Posterior cingulate gyrus (tissue), 11 donors: ENCODE results near the gene ALDH4A1.
A peak's percentile ranks its signal among the peaks of the same experiment; 100 is the strongest.
"Not testable (repeated sequence)": the region's sequence is repeated elsewhere in the genome, so short reads cannot be mapped to it uniquely, and the experiment has no call there.

Source experiments
- DNase-seq, 10 donors: peaks; one replicate each; pipeline versions ENCODE4 v3.0.0 to v3.0.0-alpha.2; 2020 to 2021; ENCODE audit warnings: mixed read lengths in 3 of 10
- intact Hi-C: fragments of 100-400 bp; cut with DNase I; formaldehyde crosslinking; loops from one replicate; pipeline ENCODE4 v1.15.1; 2023

Gene ALDH4A1

DNA sequence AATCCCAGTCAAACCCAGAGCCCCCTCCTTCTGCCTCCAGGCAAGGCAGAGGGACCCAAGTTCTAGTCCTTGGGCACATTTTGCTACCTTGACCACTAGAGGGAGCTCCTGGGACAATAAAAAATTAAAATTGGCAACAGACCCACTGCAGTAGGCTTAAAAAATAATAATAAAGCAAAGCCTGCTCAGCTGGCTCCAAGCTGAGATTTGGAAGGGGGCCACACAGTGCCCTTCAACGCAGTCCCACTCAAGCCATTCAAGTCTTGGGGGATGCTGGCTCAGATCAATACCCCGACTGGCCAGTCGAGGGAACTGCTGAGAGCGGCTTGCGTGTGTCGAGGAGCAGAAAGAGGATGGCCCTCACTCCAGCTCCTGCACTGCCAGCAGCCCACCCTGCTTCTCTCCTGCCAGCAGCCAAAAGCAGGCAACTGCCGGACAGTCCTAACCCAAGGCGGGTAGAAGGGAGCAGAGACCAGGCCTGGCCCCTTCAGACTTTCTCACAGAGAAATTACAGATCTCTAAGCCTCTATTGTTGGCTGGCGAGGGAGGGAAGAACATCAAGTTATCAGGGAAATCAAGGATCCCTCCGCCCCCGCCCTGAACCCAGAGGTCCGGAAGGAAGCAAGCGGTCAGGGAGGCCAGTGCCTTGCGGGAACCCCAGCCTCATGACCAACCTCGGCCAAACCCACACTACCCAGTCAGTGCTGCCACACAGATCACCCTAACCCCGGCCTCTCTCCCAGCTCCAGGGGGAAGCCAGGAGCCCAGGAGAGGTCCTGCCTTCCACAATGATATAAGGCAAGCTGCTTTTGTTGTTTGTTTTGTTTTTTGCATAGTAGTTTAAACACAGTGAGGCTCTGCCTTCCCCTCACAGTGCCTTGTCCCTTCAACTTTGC, 4.9 kb upstream of the ALDH4A1 start:
- DNase-seq, result peak in 6 of 10 donors; percentile 37 to 93 (median 58)
- intact Hi-C loops, result loop anchor here (5.0 kb wide), 1 partner anchor 190 kb away; no protein-coding TSS in a partner anchor

GRCh38 chr1:18903291-18903756, 969 bp upstream of the ALDH4A1 start:
- no peak for DNase-seq
- intact Hi-C loops, result no loop called here

DNA sequence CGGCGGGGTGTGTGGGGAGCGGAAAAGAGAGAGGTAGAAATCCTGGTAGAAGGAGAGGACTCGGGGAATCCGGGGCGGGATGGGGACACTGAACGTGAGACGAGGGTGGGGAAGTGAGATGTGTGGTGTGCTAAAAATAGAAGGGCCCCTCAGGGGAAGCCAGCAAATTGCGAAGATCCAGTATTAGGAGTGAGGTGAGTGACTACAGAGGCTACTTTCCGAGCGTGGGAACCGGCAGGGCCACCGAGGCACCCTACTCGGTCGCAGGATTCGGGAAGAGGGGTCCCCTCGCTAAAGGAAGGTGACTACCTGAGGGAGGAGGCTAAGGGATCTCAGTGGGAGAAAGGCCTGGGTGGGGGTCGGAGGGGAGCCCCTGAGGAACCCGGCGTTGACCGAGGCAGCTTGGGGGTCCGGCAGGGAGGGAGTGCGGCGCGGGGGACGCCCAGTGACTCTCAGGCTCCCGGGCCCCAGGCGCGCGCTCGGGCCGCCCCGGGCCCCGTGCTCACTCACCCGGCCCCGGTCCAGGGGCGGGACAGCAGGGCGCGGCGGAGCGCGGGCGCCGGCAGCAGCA, 318 bp downstream of the ALDH4A1 start:
- DNase-seq, result no peak
- intact Hi-C loops, result no loop called here

- intact Hi-C loops, result no loop called here
Measured at GRCh38 chr1:18901147-18901951, 1.0 kb downstream of the ALDH4A1 start.

GRCh38 chr1:18900303-18900841, 2.0 kb downstream of the ALDH4A1 start:
- intact Hi-C loops, result no loop called here

More at GRCh38 chr1:18901147-18901951, 1.0 kb downstream of the ALDH4A1 start:
- DNase-seq, result no peak

DNA sequence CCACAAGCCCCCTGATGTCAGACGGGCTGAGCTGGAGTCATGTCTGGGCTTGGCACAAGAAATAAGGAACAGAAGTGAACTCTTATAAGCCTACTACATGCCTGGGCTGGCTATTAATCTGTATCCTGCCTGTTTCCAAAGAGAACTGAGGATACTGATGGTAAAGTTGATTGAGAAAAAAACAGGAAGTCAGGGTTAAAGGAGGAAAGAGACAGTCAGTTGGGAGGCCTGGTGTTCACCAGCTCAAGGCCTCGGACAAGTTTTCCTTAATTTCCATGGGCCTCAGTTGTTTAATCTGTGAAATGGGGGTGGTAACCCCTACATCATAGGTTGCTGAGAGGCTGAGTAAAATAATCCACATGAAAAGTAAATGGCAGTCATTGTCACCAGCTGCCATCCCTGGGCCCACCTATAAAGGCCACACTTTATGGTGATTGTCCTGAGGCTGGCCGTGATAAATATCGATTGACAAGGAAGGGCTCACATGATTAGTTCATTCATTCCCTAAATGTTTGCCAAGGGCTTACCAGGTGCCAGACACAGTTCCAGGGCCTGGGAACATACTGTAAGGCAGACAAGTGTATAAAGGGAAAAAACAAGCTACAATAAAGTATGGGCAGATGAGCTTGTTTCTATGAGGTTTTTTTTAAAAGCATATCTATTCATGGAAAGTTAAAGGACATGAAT, 2.8 kb downstream of the ALDH4A1 start:
- no peak for DNase-seq
- intact Hi-C loops, result no loop called here

More at GRCh38 chr1:18900303-18900841, 2.0 kb downstream of the ALDH4A1 start:
- DNase-seq, result no peak

DNA sequence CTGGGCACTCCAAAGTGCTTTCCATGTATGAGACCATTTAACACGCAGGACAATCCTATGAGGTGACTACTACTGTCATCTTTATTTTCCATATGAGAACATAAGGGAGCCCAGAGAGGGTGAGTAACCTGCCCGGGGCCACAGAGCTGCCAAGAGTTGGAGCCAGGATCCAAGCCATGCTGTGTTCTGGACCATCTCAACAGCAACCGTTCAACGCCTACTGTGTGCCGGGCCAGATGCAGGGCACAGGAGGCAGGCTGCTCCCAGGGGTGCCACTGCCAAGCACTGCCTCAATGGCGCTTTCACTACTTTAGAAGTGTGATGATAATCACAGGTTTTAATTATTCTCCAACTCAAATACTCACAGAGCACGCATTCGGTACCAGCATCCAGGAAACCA, 3.8 kb downstream of the ALDH4A1 start:
- intact Hi-C loops, result no loop called here
- no peak for DNase-seq

DNA sequence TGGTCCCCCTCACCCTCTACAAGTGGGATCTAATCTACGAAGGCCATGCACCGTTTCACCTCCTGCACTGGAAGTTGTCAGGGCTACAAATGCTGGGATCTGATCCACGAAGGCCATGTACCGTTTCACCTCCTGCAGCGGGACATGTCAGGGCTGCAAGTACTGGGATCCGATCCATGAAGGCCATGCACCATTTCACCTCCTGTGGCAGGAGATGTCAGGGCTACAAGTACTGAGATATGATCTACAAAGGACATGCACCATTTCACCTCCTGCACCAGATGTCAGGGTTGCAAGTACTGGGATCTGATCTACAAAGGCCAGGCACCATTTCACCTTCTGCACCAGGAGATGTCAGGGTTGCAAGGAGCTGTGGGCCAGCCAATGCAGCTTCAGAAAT, 7.0 kb downstream of the ALDH4A1 start:
- no peak for DNase-seq
- intact Hi-C loops, result no loop called here

DNA sequence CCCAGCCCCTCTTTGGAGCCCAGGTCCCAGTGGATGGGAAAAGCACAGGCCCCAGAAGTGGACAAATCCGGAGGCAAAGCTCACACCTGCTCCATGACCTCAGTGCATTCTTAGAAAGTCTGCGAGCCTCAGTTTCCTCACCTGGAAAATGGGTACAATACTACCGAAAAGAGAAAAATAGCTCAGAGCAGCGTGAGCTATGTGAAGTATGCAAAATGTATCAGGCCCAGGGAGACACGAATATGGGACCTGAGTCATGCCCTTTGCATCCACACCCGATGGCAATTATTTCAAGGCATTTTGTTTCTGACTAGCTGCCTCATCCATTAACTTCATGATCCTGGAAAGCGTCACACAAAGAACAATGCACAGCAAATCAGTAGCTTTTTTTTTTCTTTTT, 9.2 kb downstream of the ALDH4A1 start:
- no peak for DNase-seq
- intact Hi-C loops, result no loop called here

GRCh38 chr1:18891858-18892257, 10.5 kb downstream of the ALDH4A1 start:
- intact Hi-C loops, DNase-seq: not testable (repeated sequence)

GRCh38 chr1:18891426-18891780, 11.0 kb downstream of the ALDH4A1 start:
- DNase-seq, result no peak

GRCh38 chr1:18890706-18891425, 11.5 kb downstream of the ALDH4A1 start:
- DNase-seq, result peak in 3 of 10 donors; percentile 22 to 86 (median 43)
- intact Hi-C loops, result no loop called here

More at GRCh38 chr1:18891426-18891780, 11.0 kb downstream of the ALDH4A1 start:
- intact Hi-C loops, result no loop called here

DNA sequence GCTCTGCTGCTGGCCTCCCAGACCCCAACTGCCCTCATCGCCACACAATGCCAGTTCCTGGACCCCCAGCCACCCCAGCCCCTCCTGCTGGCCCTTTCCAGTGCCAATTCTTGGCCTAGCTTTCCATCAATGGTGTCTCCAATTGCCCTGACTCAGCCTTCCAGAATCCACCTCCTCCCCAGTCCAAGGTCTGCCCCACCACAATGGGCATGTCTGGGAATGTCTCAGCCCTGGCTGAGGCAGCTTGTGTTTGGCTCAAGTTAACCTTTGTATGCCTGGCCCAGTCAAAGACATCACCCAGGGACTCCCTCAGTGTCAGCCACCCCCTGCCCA, 16.4 kb downstream of the ALDH4A1 start:
- no peak for DNase-seq

GRCh38 chr1:18885311-18886002, 16.9 kb downstream of the ALDH4A1 start:
- intact Hi-C loops, result loop anchor here (2.0 kb wide), 1 partner anchor 27 kb away; no protein-coding TSS in a partner anchor
- peak in 2 of 10 donors; percentile 55 to 83 for DNase-seq

More for the DNA sequence above, 16.4 kb downstream of the ALDH4A1 start:
- intact Hi-C loops, result no loop called here

GRCh38 chr1:18884727-18885126, 17.6 kb downstream of the ALDH4A1 start:
- DNase-seq, result peak in 1 of 10 donors; percentile 79
- intact Hi-C loops, result loop anchor here (2.0 kb wide), 1 partner anchor 28 kb away; no protein-coding TSS in a partner anchor

DNA sequence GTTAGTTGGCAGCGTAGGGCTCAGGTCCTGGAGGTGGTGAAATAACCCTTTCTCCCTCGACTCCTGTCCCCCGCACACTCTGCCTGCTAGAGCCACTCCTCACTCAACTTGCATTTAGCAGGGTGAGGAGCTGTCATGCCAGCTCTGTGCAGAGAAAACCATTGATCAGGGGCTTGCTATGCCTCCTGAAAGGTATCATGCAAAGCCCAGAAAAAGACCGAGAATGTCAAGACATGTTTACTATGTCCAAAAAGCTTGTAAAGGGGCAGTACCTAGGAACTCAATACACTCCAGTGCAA, 18.0 kb downstream of the ALDH4A1 start:
- no peak for DNase-seq
- intact Hi-C loops, result loop anchor here (2.0 kb wide), 1 partner anchor 28 kb away; no protein-coding TSS in a partner anchor

GRCh38 chr1:18883636-18884418, 18.5 kb downstream of the ALDH4A1 start:
- intact Hi-C loops, result loop anchor here (2.0 kb wide), 1 partner anchor 29 kb away; no protein-coding TSS in a partner anchor
- peak; percentile 63 to 97 (median 88) for DNase-seq

- DNase-seq, result no peak
- intact Hi-C loops, result no loop called here
Measured at GRCh38 chr1:18883079-18883478, 19.3 kb downstream of the ALDH4A1 start.
